ENCODE measurements around the gene MAT2A.

Gene MAT2A

GRCh38 chr2:85547859-85548607 is 9.1 kb downstream of the MAT2A start:
- H3K27ac ChIP-seq (replicated peaks; ENCODE audit: low read length) = no peak overlapping the region

DNA sequence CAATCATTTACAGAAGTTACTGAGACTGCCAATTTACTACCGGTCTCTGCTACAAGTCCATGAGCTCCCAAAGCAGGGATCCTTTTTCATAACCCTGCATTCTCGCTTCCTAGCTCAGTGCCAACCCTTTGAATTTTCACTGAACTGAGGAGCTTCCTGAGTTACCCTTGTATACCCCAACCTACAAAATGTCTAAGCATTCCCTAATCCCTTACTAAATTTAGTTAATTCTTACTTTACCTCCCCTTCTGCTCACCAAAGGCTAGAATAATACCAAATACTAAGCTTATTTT is 9.6 kb downstream of the MAT2A start:
- H3K4me1 ChIP-seq (ENCODE audit: control insufficient read depth in 2 of 2, insufficient read depth in 1 of 2, low read depth in 1 of 2, low read length in 2 of 2) = no peaks in the 10 kb centered on the region
- H2BK120ac ChIP-seq (ENCODE audit: low read depth, low read length) = no peak overlapping the region
- H2AK5ac ChIP-seq (ENCODE audit: low read depth, low read length) = no peak overlapping the region
- H3K27me3 ChIP-seq (ENCODE audit: control insufficient read depth in 3 of 3, insufficient read depth in 3 of 3, low read depth in 1 of 3, low read length in 3 of 3) = no peaks in the 10 kb centered on the region
- no peak overlapping the region for H3K4ac ChIP-seq (ENCODE audit: low read length)
- no peak overlapping the region for H3K4me2 ChIP-seq (ENCODE audit: insufficient read depth, low read length, poor library complexity, severe bottlenecking)
- H2BK15ac ChIP-seq (ENCODE audit: low read length) = no peak overlapping the region
- no peaks in the 10 kb centered on the region for H3K9me3 ChIP-seq (replicated peaks in 1 of 2; ENCODE audit: control insufficient read depth in 2 of 2, insufficient read depth in 1 of 2, low read depth in 1 of 2, low read length in 2 of 2)
- peaks cover 33 to 91% of the 10 kb centered on the region in 2 donors for H3K36me3 ChIP-seq (replicated peaks in 1 of 2; ENCODE audit: control insufficient read depth in 2 of 2, insufficient read depth in 2 of 2, low read length in 2 of 2)
- no peak overlapping the region for H2BK12ac ChIP-seq (ENCODE audit: low read length)
- H4K8ac ChIP-seq (ENCODE audit: low read depth, low read length) = no peak overlapping the region
- H3K23ac ChIP-seq (ENCODE audit: low read depth, low read length, poor library complexity) = no peak overlapping the region
- H3K9ac ChIP-seq (ENCODE audit: low read depth, low read length, poor library complexity) = no peak overlapping the region
- H3K18ac ChIP-seq (ENCODE audit: low read length) = no peak overlapping the region
- H3K27ac ChIP-seq (replicated peaks; ENCODE audit: low read length) = no peak overlapping the region
- no peak overlapping the region for H2AFZ ChIP-seq (ENCODE audit: low read length)
- DNase-seq (ENCODE audit: low spot score) = no peak
- no peaks in the 10 kb centered on the region for H3K79me1 ChIP-seq (ENCODE audit: low read depth, low read length)
- no CpG with 5 or more reads among the region's 2 CpGs for WGBS, 2 donors (ENCODE audit: extremely low coverage in 2 of 2, insufficient read length in 2 of 2, insufficient replicate concordance in 1 of 2)
- H3K4me3 ChIP-seq (ENCODE audit: low read length in 2 of 2) = no peak overlapping the region
- H2BK5ac ChIP-seq (ENCODE audit: low read length) = no peak overlapping the region
- H4K91ac ChIP-seq (ENCODE audit: low read depth, low read length, poor library complexity) = no peak overlapping the region
- H3K14ac ChIP-seq (ENCODE audit: low read length) = no peak overlapping the region

More at GRCh38 chr2:85547859-85548607, 9.1 kb downstream of the MAT2A start:
- Histone ChIP-seq H3K9me3 (replicated peaks in 1 of 2; ENCODE audit: control insufficient read depth in 2 of 2, insufficient read depth in 1 of 2, low read depth in 1 of 2, low read length in 2 of 2) (no peaks in the 10 kb centered on the region), H4K8ac (ENCODE audit: low read depth, low read length) (no peak overlapping the region), H3K36me3 (replicated peaks in 1 of 2; ENCODE audit: control insufficient read depth in 2 of 2, insufficient read depth in 2 of 2, low read length in 2 of 2) (peaks cover 34 to 92% of the 10 kb centered on the region in 2 donors), H3K14ac (ENCODE audit: low read length) (no peak overlapping the region), H3K4me2 (ENCODE audit: insufficient read depth, low read length, poor library complexity, severe bottlenecking) (no peak overlapping the region), H2BK12ac (ENCODE audit: low read length) (no peak overlapping the region), H3K23ac (ENCODE audit: low read depth, low read length, poor library complexity) (no peak overlapping the region), H3K27me3 (ENCODE audit: control insufficient read depth in 3 of 3, insufficient read depth in 3 of 3, low read depth in 1 of 3, low read length in 3 of 3) (no peaks in the 10 kb centered on the region), H2AK5ac (ENCODE audit: low read depth, low read length) (no peak overlapping the region), H2AFZ (ENCODE audit: low read length) (no peak overlapping the region), H3K18ac (ENCODE audit: low read length) (no peak overlapping the region), H4K91ac (ENCODE audit: low read depth, low read length, poor library complexity) (no peak overlapping the region), H3K4me1 (ENCODE audit: control insufficient read depth in 2 of 2, insufficient read depth in 1 of 2, low read depth in 1 of 2, low read length in 2 of 2) (no peaks in the 10 kb centered on the region), H2BK5ac (ENCODE audit: low read length) (no peak overlapping the region), H3K9ac (ENCODE audit: low read depth, low read length, poor library complexity) (no peak overlapping the region), H3K4ac (ENCODE audit: low read length) (no peak overlapping the region), H2BK120ac (ENCODE audit: low read depth, low read length) (no peak overlapping the region), H3K79me1 (ENCODE audit: low read depth, low read length) (no peaks in the 10 kb centered on the region), H2BK15ac (ENCODE audit: low read length) (no peak overlapping the region), H3K4me3 (ENCODE audit: low read length in 2 of 2) (no peak overlapping the region)
- WGBS, 2 donors (ENCODE audit: extremely low coverage in 2 of 2, insufficient read length in 2 of 2, insufficient replicate concordance in 1 of 2) = no CpG with 5 or more reads among the region's 6 CpGs
- no peak for DNase-seq (ENCODE audit: low spot score)

DNA sequence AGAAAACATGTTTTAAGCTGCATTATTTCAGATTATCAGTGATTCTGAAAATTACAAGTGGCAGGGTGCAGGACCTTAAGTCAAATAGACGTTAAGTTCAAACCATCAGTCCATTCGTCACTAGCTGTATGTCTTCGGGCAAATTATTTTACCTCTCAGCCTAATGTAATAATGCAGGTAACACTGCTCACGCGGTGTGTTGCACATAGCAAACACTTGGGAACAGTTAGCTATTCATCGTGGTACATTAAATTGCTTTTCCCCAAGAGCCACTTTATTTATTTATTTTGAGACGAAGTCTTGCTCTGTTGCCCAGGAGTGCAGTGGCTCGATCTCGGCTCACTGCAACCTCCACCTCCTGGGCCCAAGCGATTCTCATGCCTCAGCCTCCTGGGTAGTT is 10.1 kb downstream of the MAT2A start:
- Histone ChIP-seq H3K27me3 (ENCODE audit: control insufficient read depth in 3 of 3, insufficient read depth in 3 of 3, low read depth in 1 of 3, low read length in 3 of 3) (no peaks in the 10 kb centered on the region), H3K4me1 (ENCODE audit: control insufficient read depth in 2 of 2, insufficient read depth in 1 of 2, low read depth in 1 of 2, low read length in 2 of 2) (no peaks in the 10 kb centered on the region), H2BK15ac (ENCODE audit: low read length) (no peak overlapping the region), H4K8ac (ENCODE audit: low read depth, low read length) (no peak overlapping the region), H3K14ac (ENCODE audit: low read length) (no peak overlapping the region), H4K91ac (ENCODE audit: low read depth, low read length, poor library complexity) (no peak overlapping the region), H3K79me1 (ENCODE audit: low read depth, low read length) (no peaks in the 10 kb centered on the region), H3K9ac (ENCODE audit: low read depth, low read length, poor library complexity) (no peak overlapping the region), H3K27ac (replicated peaks; ENCODE audit: low read length) (no peak overlapping the region), H2BK12ac (ENCODE audit: low read length) (no peak overlapping the region), H3K36me3 (replicated peaks in 1 of 2; ENCODE audit: control insufficient read depth in 2 of 2, insufficient read depth in 2 of 2, low read length in 2 of 2) (peaks cover 33 to 90% of the 10 kb centered on the region in 2 donors), H3K9me3 (replicated peaks in 1 of 2; ENCODE audit: control insufficient read depth in 2 of 2, insufficient read depth in 1 of 2, low read depth in 1 of 2, low read length in 2 of 2) (no peaks in the 10 kb centered on the region), H2AK5ac (ENCODE audit: low read depth, low read length) (no peak overlapping the region), H3K18ac (ENCODE audit: low read length) (no peak overlapping the region), H2BK5ac (ENCODE audit: low read length) (no peak overlapping the region), H3K4me3 (ENCODE audit: low read length in 2 of 2) (no peak overlapping the region), H3K4me2 (ENCODE audit: insufficient read depth, low read length, poor library complexity, severe bottlenecking) (no peak overlapping the region), H2AFZ (ENCODE audit: low read length) (no peak overlapping the region), H3K4ac (ENCODE audit: low read length) (no peak overlapping the region), H2BK120ac (ENCODE audit: low read depth, low read length) (no peak overlapping the region), H3K23ac (ENCODE audit: low read depth, low read length, poor library complexity) (no peak overlapping the region)
- no peak for DNase-seq (ENCODE audit: low spot score)
- no CpG with 5 or more reads among the region's 10 CpGs for WGBS, 2 donors (ENCODE audit: extremely low coverage in 2 of 2, insufficient read length in 2 of 2, insufficient replicate concordance in 1 of 2)

- H2BK12ac ChIP-seq (ENCODE audit: low read length) = no peak overlapping the region
- no peak overlapping the region for H3K14ac ChIP-seq (ENCODE audit: low read length)
- no peak overlapping the region for H2BK15ac ChIP-seq (ENCODE audit: low read length)
- H4K91ac ChIP-seq (ENCODE audit: low read depth, low read length, poor library complexity) = no peak overlapping the region
- no peak overlapping the region for H3K4ac ChIP-seq (ENCODE audit: low read length)
- H4K8ac ChIP-seq (ENCODE audit: low read depth, low read length) = no peak overlapping the region
- no peak overlapping the region for H3K27ac ChIP-seq (replicated peaks; ENCODE audit: low read length)
- H2AK5ac ChIP-seq (ENCODE audit: low read depth, low read length) = no peak overlapping the region
- no peaks in the 10 kb centered on the region for H3K4me1 ChIP-seq (ENCODE audit: control insufficient read depth in 2 of 2, insufficient read depth in 1 of 2, low read depth in 1 of 2, low read length in 2 of 2)
- no peaks in the 10 kb centered on the region for H3K79me1 ChIP-seq (ENCODE audit: low read depth, low read length)
- no peak overlapping the region for H2BK5ac ChIP-seq (ENCODE audit: low read length)
- H3K9me3 ChIP-seq (replicated peaks in 1 of 2; ENCODE audit: control insufficient read depth in 2 of 2, insufficient read depth in 1 of 2, low read depth in 1 of 2, low read length in 2 of 2) = no peaks in the 10 kb centered on the region
- H3K27me3 ChIP-seq (ENCODE audit: control insufficient read depth in 3 of 3, insufficient read depth in 3 of 3, low read depth in 1 of 3, low read length in 3 of 3) = no peaks in the 10 kb centered on the region
- no peak overlapping the region for H2BK120ac ChIP-seq (ENCODE audit: low read depth, low read length)
- no peak overlapping the region for H3K9ac ChIP-seq (ENCODE audit: low read depth, low read length, poor library complexity)
- H3K23ac ChIP-seq (ENCODE audit: low read depth, low read length, poor library complexity) = no peak overlapping the region
- WGBS, 2 donors (ENCODE audit: extremely low coverage in 2 of 2, insufficient read length in 2 of 2, insufficient replicate concordance in 1 of 2) = no CpG with 5 or more reads among the region's 4 CpGs
- H3K36me3 ChIP-seq (replicated peaks in 1 of 2; ENCODE audit: control insufficient read depth in 2 of 2, insufficient read depth in 2 of 2, low read length in 2 of 2) = peaks cover 33 to 90% of the 10 kb centered on the region in 2 donors
- no peak overlapping the region for H3K18ac ChIP-seq (ENCODE audit: low read length)
- no peak overlapping the region for H2AFZ ChIP-seq (ENCODE audit: low read length)
- no peak overlapping the region for H3K4me3 ChIP-seq (ENCODE audit: low read length in 2 of 2)
- H3K4me2 ChIP-seq (ENCODE audit: insufficient read depth, low read length, poor library complexity, severe bottlenecking) = no peak overlapping the region
- DNase-seq (ENCODE audit: low spot score) = no peak
Observed at GRCh38 chr2:85549826-85550225, 10.9 kb downstream of the MAT2A start.
